Measurements from ENCODE around the gene PPARGC1A. TPM values are rescaled to one million over a fixed set of nuclear protein-coding genes. Genes with fewer than 3 reads are reported as not detected.

Gene PPARGC1A
- total and polyA plus RNA-seq, 2 of the 13 experiments (the other 11 are each of a cell fraction or from before 2014, with no cell fraction given), result 20.7 to 37.3 TPM

- TF ChIP-seq NFAT5 (CRISPR knock-in tag; IDR thresholded peaks at IDR 0.05), result no peak
- no peak for TF ChIP-seq MYNN (CRISPR knock-in tag; IDR thresholded peaks at IDR 0.05; ENCODE audit: low read depth)
- no peak for TF ChIP-seq ZNF354B (CRISPR knock-in tag; IDR thresholded peaks at IDR 0.05)
- no peak for TF ChIP-seq ZNF704 (CRISPR knock-in tag; IDR thresholded peaks at IDR 0.05; ENCODE audit: borderline replicate concordance)
- no peak for TF ChIP-seq ZNF138 (CRISPR knock-in tag; IDR thresholded peaks at IDR 0.05; ENCODE audit: low read depth)
- no peak for TF ChIP-seq ZBTB33 (CRISPR knock-in tag; IDR thresholded peaks at IDR 0.05)
- TF ChIP-seq RFXANK (CRISPR knock-in tag; IDR thresholded peaks at IDR 0.05), result no peak
- no peak for TF ChIP-seq ZNF296 (CRISPR knock-in tag; conservative IDR thresholded peaks at IDR 0.05)
- TF ChIP-seq ZZZ3 (CRISPR knock-in tag; IDR thresholded peaks at IDR 0.05; ENCODE audit: borderline replicate concordance), result no peak
- TF ChIP-seq RBAK (CRISPR knock-in tag; IDR thresholded peaks at IDR 0.05), result no peak
- no peak for TF ChIP-seq ZC3H13 (CRISPR knock-in tag; IDR thresholded peaks at IDR 0.05)
- no peak for TF ChIP-seq KLF13 (CRISPR knock-in tag; IDR thresholded peaks at IDR 0.05)
- no peak for TF ChIP-seq ZNF749 (CRISPR knock-in tag; IDR thresholded peaks at IDR 0.05; ENCODE audit: borderline replicate concordance)
- TF ChIP-seq SALL1 (CRISPR knock-in tag; IDR thresholded peaks at IDR 0.05), result no peak
These were observed 35.7 kb downstream of the PPARGC1A start (continued) for GRCh38 chr4:23853986-23854660.

All from HepG2 (cell line).